B cell (primary cell): ENCODE measurements around the gene MTHFD1L. TPM values are rescaled to one million over a fixed set of nuclear protein-coding genes. Genes with fewer than 3 reads are reported as not detected.
"Not testable (repeated sequence)": the region's sequence is repeated elsewhere in the genome, so short reads cannot be mapped to it uniquely, and the experiment has no call there.

Source experiments
- ATAC-seq: fragments of 200-7000 bp; cut with Tn5 transposase; one replicate; pipeline ENCODE4 v1.10.0; 2021; ENCODE audit warnings: low read depth, mild to moderate bottlenecking, moderate number of reproducible peaks, moderate library complexity
- CTCF ChIA-PET: fragments of 350-600 bp; sonication (Branson Sonifier 250); formaldehyde crosslinking; loops from one replicate; lab custom pipeline; 2021; ENCODE audit warnings: antibody characterized with exemption, inconsistent platforms; lab: Charles Lee
- POLR2A ChIA-PET: fragments of 350-600 bp; sonication (Branson Sonifier 250); formaldehyde crosslinking; loops from one replicate; lab custom pipeline; 2021; ENCODE audit warnings: antibody characterized with exemption; lab: Charles Lee
- DNase-seq: peaks from one replicate; pipeline ENCODE4 v3.0.0; 2013
- H2AFZ ChIP-seq: 2 replicates; pipeline ENCODE4 v1.6.1; 2012; ENCODE audit warnings: mild to moderate bottlenecking, low read depth, low read length; ENCODE audit not compliant: insufficient read depth, poor library complexity, severe bottlenecking
- H3K27ac ChIP-seq, 2 donors: 1 replicate in 1 of 2; 2 replicates in 1 of 2; pipeline ENCODE4 v1.5.1; 2012 to 2013; ENCODE audit warnings: low read length in 2 of 2, mild to moderate bottlenecking in 2 of 2, moderate library complexity in 1 of 2
- H3K27me3 ChIP-seq, 4 experiments: fragments of 200-600 bp in 1 of 4; sonication (generic) in 1 of 4; replicated peaks in 1 of 4; 1 replicate in 2 of 4; 2 replicates in 2 of 4; pipeline versions ENCODE4 v1.6.1 to v1.7.0; 2013 to 2016; ENCODE audit warnings: low read length in 3 of 4, mild to moderate bottlenecking in 2 of 4, mixed read lengths in 1 of 4, moderate library complexity in 1 of 4; ENCODE audit not compliant: insufficient read depth in 4 of 4, control insufficient read depth in 3 of 4; ENCODE audit errors: control extremely low read depth in 1 of 4
- H3K36me3 ChIP-seq, 2 experiments: replicated peaks in 1 of 2; 1 replicate in 1 of 2; 2 replicates in 1 of 2; pipeline versions ENCODE4 v1.6.1 to v1.7.1; 2013; ENCODE audit warnings: low read length in 1 of 2; ENCODE audit not compliant: insufficient read depth in 2 of 2, control insufficient read depth in 1 of 2; ENCODE audit errors: control extremely low read depth in 1 of 2, extremely low read depth in 1 of 2
- H3K4me1 ChIP-seq, 2 donors: fragments of 200-600 bp in 1 of 2; sonication (generic) in 1 of 2; 1 replicate in 1 of 2; 2 replicates in 1 of 2; pipeline versions ENCODE4 v1.5.1 to v1.6.1; 2013 to 2017; ENCODE audit warnings: low read length in 2 of 2; ENCODE audit not compliant: control insufficient read depth in 2 of 2, insufficient read depth in 2 of 2
- H3K4me2 ChIP-seq: replicated peaks from 2 replicates; pipeline ENCODE3; 2012; ENCODE audit warnings: mild to moderate bottlenecking, low read depth, low read length; ENCODE audit not compliant: poor library complexity, severe bottlenecking
- H3K4me3 ChIP-seq, 5 experiments: fragments of 200-600 bp in 1 of 5; sonication (generic) in 1 of 5; 1 replicate in 3 of 5; 2 replicates in 2 of 5; pipeline versions ENCODE4 v1.5.1 to v1.7.0; 2011 to 2016; ENCODE audit warnings: low read length in 4 of 5, mild to moderate bottlenecking in 4 of 5, low read depth in 2 of 5, control low read depth in 1 of 5, moderate library complexity in 1 of 5; ENCODE audit not compliant: insufficient read depth in 1 of 5; ENCODE audit errors: control extremely low read depth in 1 of 5, extremely low read depth in 1 of 5
- H3K79me2 ChIP-seq: fragments of 200-600 bp; sonication (generic); one replicate; pipeline ENCODE4 v1.6.0; 2016; ENCODE audit warnings: low read length; ENCODE audit not compliant: control insufficient read depth, insufficient read depth
- H3K9ac ChIP-seq: fragments of 200-600 bp; sonication (generic); 2 replicates; pipeline ENCODE4 v1.6.1; 2017; ENCODE audit warnings: mild to moderate bottlenecking, low read length, moderate library complexity
- H3K9me3 ChIP-seq, 3 donors: one replicate each; pipeline versions ENCODE4 v1.6.1 to v1.7.1; 2013; ENCODE audit warnings: low read length in 2 of 3; ENCODE audit not compliant: control insufficient read depth in 2 of 3, insufficient read depth in 1 of 3; ENCODE audit errors: control extremely low read depth in 1 of 3
- H4K20me1 ChIP-seq: 2 replicates; pipeline ENCODE4 v1.6.0; 2012; ENCODE audit warnings: mild to moderate bottlenecking, low read length; ENCODE audit not compliant: insufficient read depth, control insufficient read depth, poor library complexity, severe bottlenecking
- H3K27ac Mint-ChIP-seq: one replicate; pipeline ENCODE4 v1.8.0; 2021; ENCODE audit warnings: mixed read lengths
- H3K27me3 Mint-ChIP-seq: one replicate; pipeline ENCODE4 v1.8.0; 2021; ENCODE audit warnings: mixed read lengths
- H3K4me1 Mint-ChIP-seq: one replicate; pipeline ENCODE4 v1.8.0; 2021; ENCODE audit warnings: mixed read lengths
- H3K4me3 Mint-ChIP-seq: one replicate; pipeline ENCODE4 v1.8.0; 2021; ENCODE audit warnings: mixed read lengths
- H3K9me3 Mint-ChIP-seq: one replicate; pipeline ENCODE4 v1.8.0; 2022; ENCODE audit warnings: mixed read lengths; ENCODE audit not compliant: insufficient read depth
- EZH2 ChIP-seq: IDR thresholded peaks from 2 replicates; pipeline ENCODE4 v1.6.1; 2012; ENCODE audit warnings: borderline replicate concordance, low read depth, mild to moderate bottlenecking, moderate library complexity, low read length; ENCODE audit not compliant: insufficient read depth, poor library complexity, severe bottlenecking
- WGBS: methylation state at CpG from one replicate; pipeline ENCODE4 v1.1.5; 2013; ENCODE audit warnings: missing lambda C conversion rate; ENCODE audit not compliant: insufficient coverage; 5-methylcytosine and 5-hydroxymethylcytosine counted together
- intact Hi-C: fragments of 100-400 bp; cut with micrococcal nuclease; formaldehyde crosslinking; loops from one replicate; pipeline ENCODE4 v1.10.0; 2022
- polyA plus RNA-seq: library from polyadenylated mRNA; depleted of rRNA; stranded (reverse); fragments of >200 nt; gene quantifications from 2 replicates; pipeline ENCODE4 v1.2.3, GENCODE V29; 2012
- total RNA-seq, 2 donors: library from RNA; stranded (reverse); fragments of 120-200 nt in 1 of 2; gene quantifications; 1 replicate in 1 of 2; 2 replicates in 1 of 2; pipeline versions ENCODE4 v1.2.3 to v1.2.4, GENCODE V29; 2013 to 2022
- TF ChIP-seq, protein P1 (sequence below): fragments of 200-600 bp; IDR thresholded peaks from one replicate; pipeline ENCODE4 v1.8.0; 2022; ENCODE audit warnings: antibody characterized with exemption, mild to moderate bottlenecking

The MTHFD1L gene
- total and polyA plus RNA-seq, 2 donors (not counting 1 experiment from before 2014, with no cell fraction given) = 2.9 to 16.1 TPM

DNA sequence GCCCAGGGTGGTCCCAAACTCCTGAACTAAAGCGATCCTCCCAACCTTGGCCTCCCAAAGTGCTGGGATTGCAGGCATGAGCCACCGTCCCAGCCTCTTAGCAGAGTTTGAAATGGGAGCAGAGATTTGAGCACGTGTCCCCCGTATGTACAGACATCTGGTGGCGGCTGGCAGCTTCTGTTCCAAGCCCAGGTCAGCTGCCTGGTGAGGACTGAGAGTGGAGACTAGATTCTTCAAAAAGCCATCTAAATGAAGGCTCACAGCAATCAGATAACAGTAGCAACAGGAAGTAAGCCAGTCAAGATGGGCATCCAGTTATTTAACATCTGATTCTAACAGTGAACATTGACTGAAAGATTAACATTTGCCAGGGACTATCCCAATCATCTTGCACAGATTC lies 246.2 kb downstream of the MTHFD1L start:
- H3K36me3 ChIP-seq = no peaks in the 10 kb centered on the region
- ChIA-PET CTCF (no interaction called here), POLR2A (no interaction called here)
- no peak for DNase-seq
- no peak overlapping the region for H3K27ac Mint-ChIP-seq
- intact Hi-C loops = no loop called here
- H3K4me1 ChIP-seq = no peaks in the 10 kb centered on the region
- H3K27me3 Mint-ChIP-seq = peaks cover 9% of the 10 kb centered on the region
- no peaks in the 10 kb centered on the region for H3K79me2 ChIP-seq
- no peak for ATAC-seq
- H3K4me3 ChIP-seq = no peak overlapping the region
- TF ChIP-seq, protein P1, sequence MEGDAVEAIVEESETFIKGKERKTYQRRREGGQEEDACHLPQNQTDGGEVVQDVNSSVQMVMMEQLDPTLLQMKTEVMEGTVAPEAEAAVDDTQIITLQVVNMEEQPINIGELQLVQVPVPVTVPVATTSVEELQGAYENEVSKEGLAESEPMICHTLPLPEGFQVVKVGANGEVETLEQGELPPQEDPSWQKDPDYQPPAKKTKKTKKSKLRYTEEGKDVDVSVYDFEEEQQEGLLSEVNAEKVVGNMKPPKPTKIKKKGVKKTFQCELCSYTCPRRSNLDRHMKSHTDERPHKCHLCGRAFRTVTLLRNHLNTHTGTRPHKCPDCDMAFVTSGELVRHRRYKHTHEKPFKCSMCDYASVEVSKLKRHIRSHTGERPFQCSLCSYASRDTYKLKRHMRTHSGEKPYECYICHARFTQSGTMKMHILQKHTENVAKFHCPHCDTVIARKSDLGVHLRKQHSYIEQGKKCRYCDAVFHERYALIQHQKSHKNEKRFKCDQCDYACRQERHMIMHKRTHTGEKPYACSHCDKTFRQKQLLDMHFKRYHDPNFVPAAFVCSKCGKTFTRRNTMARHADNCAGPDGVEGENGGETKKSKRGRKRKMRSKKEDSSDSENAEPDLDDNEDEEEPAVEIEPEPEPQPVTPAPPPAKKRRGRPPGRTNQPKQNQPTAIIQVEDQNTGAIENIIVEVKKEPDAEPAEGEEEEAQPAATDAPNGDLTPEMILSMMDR = no peak
- TF ChIP-seq EZH2 = no peak
- no peak overlapping the region for H2AFZ ChIP-seq
- H3K27ac ChIP-seq = no peak overlapping the region
- no peaks in the 10 kb centered on the region for H3K4me1 Mint-ChIP-seq
- no peaks in the 10 kb centered on the region for H3K27me3 ChIP-seq
- no peaks in the 10 kb centered on the region for H3K9me3 Mint-ChIP-seq
- no peak overlapping the region for H3K4me2 ChIP-seq
- no peaks in the 10 kb centered on the region for H4K20me1 ChIP-seq
- H3K9ac ChIP-seq = no peak overlapping the region
- H3K9me3 ChIP-seq = no peaks in the 10 kb centered on the region
- no peak overlapping the region for H3K4me3 Mint-ChIP-seq
- WGBS = 98% methylated on average over 5 of the region's 5 CpGs

DNA sequence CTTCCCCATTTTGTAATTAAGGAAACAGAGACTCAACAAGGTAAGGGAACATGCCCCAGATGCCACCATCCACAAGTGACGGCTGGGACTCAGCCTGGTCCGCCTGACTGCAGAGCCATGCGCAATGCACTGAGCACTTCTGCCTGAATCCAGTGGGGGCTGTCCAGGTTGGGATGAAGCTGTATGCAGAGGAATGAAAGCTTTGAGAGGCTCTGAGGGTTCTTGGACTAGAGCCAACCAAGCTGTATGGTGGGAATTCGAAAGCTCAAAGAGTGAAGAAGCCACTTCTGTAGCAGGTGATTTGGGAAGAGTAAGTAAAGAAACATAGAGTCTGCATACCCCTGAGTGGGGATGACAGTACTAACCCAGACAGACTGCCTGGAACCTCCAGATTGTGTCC lies 246.6 kb downstream of the MTHFD1L start:
- no peaks in the 10 kb centered on the region for H3K36me3 ChIP-seq
- H3K27me3 Mint-ChIP-seq = peaks cover 9% of the 10 kb centered on the region
- H3K4me2 ChIP-seq = no peak overlapping the region
- H3K79me2 ChIP-seq = no peaks in the 10 kb centered on the region
- H3K9me3 Mint-ChIP-seq = no peaks in the 10 kb centered on the region
- no peak for TF ChIP-seq EZH2
- TF ChIP-seq, protein P1 = no peak
- 90% methylated on average over 4 of the region's 4 CpGs for WGBS
- no peak overlapping the region for H3K4me3 ChIP-seq
- no peak overlapping the region for H3K27ac Mint-ChIP-seq
- H3K27me3 ChIP-seq = no peaks in the 10 kb centered on the region
- no peaks in the 10 kb centered on the region for H4K20me1 ChIP-seq
- no peak for DNase-seq
- POLR2A ChIA-PET = no interaction called here
- CTCF ChIA-PET = no interaction called here
- no peaks in the 10 kb centered on the region for H3K4me1 Mint-ChIP-seq
- no peak overlapping the region for H2AFZ ChIP-seq
- H3K27ac ChIP-seq = no peak overlapping the region
- no peaks in the 10 kb centered on the region for H3K9me3 ChIP-seq
- no peaks in the 10 kb centered on the region for H3K4me1 ChIP-seq
- no peak for ATAC-seq
- intact Hi-C loops = no loop called here
- H3K4me3 Mint-ChIP-seq = no peak overlapping the region
- no peak overlapping the region for H3K9ac ChIP-seq

DNA sequence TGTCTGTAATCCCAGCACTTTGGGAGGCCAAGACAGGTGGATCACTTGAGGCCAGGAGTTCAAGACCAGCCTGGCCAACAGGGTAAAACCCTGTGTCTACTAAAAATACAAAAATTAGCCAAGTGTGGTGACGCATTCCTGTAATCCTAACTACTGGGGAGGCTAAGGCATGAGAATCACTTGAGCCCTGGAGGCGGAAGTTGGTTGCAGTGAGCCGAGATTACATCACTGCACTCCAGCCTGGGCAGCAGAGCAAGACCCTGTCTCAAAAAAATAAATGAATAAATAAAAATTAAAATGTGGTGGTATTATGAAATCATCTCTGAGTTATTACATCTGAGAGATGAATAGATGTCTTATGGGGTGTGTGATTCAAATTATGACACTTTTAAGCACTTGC lies 247.4 kb downstream of the MTHFD1L start:
- H3K27ac ChIP-seq, DNase-seq, CTCF ChIA-PET, H4K20me1 ChIP-seq, H3K4me2 ChIP-seq, H3K36me3 ChIP-seq, H3K27me3 Mint-ChIP-seq, H3K4me3 ChIP-seq, H3K9me3 ChIP-seq, ATAC-seq, POLR2A ChIA-PET, H3K4me3 Mint-ChIP-seq, H3K27ac Mint-ChIP-seq, H3K9ac ChIP-seq, H3K27me3 ChIP-seq, H3K4me1 Mint-ChIP-seq, H2AFZ ChIP-seq, H3K9me3 Mint-ChIP-seq, H3K79me2 ChIP-seq, intact Hi-C loops, H3K4me1 ChIP-seq: not testable (repeated sequence)
- WGBS = 67% methylated on average over 1 of the region's 3 CpGs
